HG02973 (cell line): ENCODE measurements around the gene PFKM.
A peak's percentile ranks its signal among the peaks of the same experiment; 100 is the strongest.

Source experiments
- ATAC-seq: cut with Tn5 transposase; IDR thresholded peaks from one replicate; pipeline ENCODE4 v1.9.1; 2021; ENCODE audit warnings: moderate library complexity; ENCODE audit not compliant: unreplicated experiment

PFKM gene

DNA sequence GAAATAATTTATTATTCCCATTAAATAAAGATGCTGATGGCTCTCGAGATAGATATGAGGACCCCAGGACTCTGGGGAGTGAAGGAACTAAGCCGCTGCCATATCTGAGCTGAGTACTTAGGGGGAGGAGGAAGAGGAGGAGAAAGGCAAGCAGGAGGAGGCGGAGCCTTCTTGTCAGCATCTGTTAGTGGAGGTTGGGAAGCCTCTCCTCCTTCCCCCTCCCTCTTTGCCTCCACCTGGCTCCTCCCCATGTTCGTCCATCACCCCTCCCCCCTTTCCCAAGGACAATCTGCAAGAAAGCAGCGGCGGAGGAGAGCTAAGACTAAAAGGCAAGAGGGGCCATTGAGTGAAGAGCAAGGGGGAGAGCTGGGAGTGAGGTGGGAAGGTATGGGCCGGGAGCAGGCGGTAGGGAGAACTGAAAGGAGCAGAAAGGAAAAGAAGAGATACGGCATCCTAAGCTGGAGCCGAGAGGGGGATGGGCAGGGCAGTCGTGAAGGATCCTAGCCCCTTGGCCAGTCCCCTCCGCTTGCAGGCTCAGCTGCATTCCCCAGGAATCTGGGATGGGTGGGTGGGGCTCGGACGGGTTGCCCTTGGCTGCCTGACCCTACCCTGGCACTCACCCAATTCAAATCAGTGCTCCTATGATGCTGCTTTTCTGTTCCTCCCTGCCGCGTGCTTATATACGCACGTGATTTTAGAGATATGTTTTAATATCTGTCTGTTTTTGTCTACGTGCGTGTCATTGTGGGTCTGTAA lies at the start of gene PFKM:
TSS of gene PFKM (plus strand) at position 287 of the 756 bp plus-strand sequence. CDS start 3,411 bp downstream, outside the sequence.
- peak; percentile 99 for ATAC-seq

GRCh38 chr12:48070033-48070432 lies 49.1 kb upstream of the PFKM start:
- no peak for ATAC-seq

DNA sequence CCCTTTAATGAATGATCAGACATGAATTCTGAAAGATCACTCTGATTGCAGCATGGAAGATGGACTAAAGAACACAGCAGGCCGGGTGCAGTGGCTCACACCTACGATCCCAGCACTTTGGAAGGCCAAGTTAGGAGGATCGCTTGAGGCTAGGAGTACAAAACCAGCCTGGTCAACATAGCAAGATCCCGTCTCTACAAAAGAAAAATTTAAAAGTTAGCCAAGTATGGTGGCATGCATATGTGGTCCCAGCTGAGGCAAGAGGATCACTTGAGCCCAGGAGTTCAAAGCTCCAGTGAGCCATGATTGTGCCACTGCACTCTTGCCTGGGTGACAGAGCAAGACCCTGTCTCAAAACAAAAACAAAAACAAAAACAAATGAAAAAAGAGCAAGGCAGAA lies 48.4 kb upstream of the PFKM start:
- ATAC-seq: no peak

- no peak for ATAC-seq
Observed at GRCh38 chr12:48071808-48072207, 47.4 kb upstream of the PFKM start.

DNA sequence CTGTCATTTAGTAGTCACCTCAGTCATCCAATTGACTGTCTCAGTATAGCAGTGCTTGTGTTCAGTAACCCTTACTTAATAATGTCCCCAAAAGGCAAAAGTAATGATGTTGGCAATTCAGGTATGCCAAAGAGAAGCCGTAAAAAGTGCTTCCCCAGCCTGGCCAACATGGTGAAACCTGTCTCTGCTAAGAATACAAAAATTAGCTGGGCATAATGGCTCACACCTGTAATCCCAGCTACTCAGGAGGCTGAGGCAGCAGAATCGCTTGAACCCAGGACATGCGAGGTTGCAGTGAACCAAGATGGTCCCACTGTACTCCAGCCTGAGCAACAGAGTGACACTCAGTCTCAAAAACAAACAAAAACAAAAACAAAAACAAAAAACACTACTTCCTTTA lies 46.9 kb upstream of the PFKM start:
- no peak for ATAC-seq

DNA sequence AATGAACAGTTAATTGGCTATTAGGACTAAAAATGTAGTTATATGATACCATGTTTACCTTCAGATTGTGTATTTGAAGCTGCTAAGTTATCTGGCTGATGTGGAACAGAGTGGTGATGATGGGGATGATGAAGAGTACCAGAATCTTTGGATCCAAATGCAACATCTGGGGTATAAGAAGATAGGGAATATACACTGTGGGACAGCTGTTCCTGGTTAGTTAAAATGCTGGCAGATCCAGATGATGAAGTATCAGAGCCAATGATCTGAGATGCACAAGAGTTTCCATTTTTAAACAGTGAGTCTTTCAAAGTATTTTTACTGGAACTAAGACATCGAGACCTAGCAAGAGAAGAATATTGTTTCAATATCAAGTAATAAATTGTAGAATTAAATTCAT lies 44.9 kb upstream of the PFKM start:
- no peak for ATAC-seq

DNA sequence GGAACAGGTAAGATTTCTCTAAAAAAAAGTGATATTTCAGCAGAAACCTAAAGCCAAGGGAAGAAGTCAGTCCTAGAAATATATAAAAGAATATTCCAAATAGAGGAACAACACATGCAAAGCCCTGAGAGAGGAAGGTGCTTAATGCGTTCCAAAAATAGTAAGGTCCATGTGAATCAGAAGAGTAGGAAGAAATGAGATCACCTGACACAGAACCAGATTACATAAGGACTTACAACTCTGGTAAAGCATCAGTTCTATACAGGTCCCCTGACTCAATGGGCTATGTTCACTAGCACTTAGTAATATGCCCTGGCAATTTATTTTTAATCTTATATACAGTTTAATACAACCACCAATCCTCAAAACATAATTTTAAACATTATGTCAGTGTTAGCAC lies 43.3 kb upstream of the PFKM start:
- ATAC-seq: no peak

- no peak for ATAC-seq
Observed at GRCh38 chr12:48077111-48077510, 42.1 kb upstream of the PFKM start.

- ATAC-seq: no peak
Observed at GRCh38 chr12:48078901-48079300, 40.3 kb upstream of the PFKM start.

DNA sequence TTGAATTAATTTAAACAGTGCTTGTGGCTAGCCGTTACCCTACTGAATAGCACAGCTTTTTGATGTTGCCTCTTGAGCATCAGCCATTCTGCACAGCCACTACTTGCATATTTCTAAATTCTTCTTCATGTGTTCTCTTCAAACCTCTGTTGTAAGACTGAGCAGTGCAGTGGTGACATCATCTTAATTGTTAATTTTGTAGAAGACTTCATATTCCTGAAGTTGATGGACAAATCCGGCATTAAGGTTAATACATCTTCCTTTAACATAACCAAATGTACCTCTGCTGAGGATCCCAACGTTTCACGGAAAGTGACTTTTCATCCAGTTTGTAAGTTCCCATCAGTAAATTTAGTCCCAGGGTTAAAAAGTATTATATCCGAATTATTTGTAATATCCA lies 38.9 kb upstream of the PFKM start:
- ATAC-seq: no peak

GRCh38 chr12:48080821-48081220 lies 38.3 kb upstream of the PFKM start:
- ATAC-seq: no peak

DNA sequence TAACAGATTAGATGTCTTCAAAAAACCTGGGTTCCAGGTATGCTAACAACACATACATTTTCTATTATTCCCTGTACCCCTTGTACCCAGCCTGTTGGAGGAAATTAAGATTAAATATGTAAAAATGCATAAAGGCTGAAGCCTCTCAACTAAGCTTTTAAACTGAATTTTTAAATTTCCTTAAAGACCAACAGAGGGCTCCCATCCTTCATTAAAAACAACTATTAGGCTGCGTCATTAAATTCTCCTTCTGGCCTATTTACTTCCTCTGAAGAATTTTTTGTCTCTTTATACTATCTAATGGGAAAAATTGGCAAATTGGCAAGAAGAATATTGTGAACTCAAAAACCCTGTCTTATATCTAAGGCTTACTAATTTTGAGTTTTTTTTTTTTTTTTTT lies 35.1 kb upstream of the PFKM start:
- no peak for ATAC-seq

DNA sequence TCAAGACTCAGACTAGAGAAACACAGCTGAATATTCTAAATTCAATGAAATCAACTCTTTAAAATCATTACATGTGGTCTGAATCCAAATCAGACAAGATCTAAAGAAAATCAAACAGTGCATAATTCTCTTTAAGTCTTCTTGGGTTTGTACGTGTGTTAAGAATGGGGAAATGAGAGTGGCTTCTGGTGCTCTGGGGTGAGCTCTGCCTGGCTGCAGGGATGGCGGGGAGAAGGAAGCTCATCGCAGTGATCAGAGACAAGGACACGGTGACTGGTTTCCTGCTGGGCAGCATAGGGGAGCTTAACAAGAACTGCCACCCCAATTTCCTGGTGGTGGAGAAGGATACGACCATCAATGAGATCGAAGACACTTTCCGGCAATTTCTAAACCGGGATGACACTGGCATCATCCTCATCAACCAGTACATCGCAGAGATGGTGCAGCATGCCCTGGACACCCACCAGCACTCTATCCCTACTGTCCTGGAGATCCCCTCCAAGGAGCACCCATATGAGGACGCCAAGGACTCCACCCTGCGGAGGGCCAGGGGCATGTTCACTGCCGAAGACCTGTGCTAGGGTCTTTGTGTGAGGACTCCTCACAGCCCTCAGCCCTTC lies 34.2 kb upstream of the PFKM start:
- ATAC-seq: no peak

- no peak for ATAC-seq
Observed at GRCh38 chr12:48086327-48086726, 32.8 kb upstream of the PFKM start.

- ATAC-seq: no peak
Observed at GRCh38 chr12:48092611-48093010, 26.6 kb upstream of the PFKM start.

GRCh38 chr12:48104531-48104930 lies 14.6 kb upstream of the PFKM start:
- ATAC-seq: no peak

- ATAC-seq: peak; percentile 30
Observed at GRCh38 chr12:48105321-48105866, 13.8 kb upstream of the PFKM start.

GRCh38 chr12:48105867-48106680 lies 13.1 kb upstream of the PFKM start, which contains the start of gene SENP1:
Gene SENP1 (minus strand): TSS chr12:48106079. CDS start chr12:48101472, 4,607 bp downstream.
- ATAC-seq: peak; percentile 62

- ATAC-seq: peak; percentile 1
Observed at GRCh38 chr12:48106681-48107613, 12.2 kb upstream of the PFKM start.

DNA sequence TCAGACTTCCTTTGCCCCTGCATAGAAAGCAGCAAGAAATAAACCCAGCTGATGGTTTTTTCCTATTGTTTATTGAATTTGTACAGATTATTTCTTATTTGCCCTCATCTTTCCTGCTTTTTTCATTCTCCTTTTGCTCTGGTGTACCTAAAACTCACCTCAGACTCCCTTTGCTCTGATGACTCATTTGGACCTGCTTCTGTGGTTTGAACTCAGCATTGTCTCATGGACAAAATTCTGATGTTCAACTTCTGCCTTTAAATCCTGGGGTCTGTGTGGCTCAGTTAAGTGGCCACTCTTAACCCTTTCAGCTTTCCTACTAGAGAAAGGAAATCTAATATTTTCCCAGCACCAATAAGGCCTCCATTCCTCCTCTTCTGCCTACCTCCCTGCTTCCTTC lies 9.7 kb upstream of the PFKM start:
- no peak for ATAC-seq
